ENCODE measurements around the gene SREBF1.
A peak's percentile ranks its signal among the peaks of the same experiment; 100 is the strongest.

The SREBF1 gene

GRCh38 chr17:17836818-17837379 is at the start of gene SREBF1:
SREBF1 (minus strand) TSS chr17:17836986; CDS start chr17:17836817, 169 bp downstream.
- DNase-seq (ENCODE audit: low read depth in 2 of 2) = peak; percentile 34 to 40

DNA sequence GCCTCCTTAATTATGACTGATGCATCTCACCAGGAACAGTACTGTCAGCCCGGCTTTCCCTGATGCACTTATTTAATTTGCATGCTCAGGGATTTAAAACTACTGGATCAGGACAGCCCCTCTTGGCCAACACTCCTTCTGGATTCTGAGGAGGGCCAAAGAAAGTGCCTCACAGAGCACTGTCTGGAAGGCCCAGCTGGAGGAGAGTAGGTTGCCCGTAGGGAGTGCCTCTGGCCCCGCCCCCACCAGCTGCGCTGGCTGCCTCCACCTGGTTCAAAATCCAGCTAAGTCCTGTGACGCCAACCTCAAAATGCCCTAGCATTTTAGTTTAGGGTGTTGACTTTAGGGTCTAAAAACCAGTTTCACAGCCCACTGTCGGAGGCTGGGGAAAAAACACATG is 49.4 kb upstream of the SREBF1 start:
- DNase-seq (ENCODE audit: low read depth in 2 of 2) = no peak

DNA sequence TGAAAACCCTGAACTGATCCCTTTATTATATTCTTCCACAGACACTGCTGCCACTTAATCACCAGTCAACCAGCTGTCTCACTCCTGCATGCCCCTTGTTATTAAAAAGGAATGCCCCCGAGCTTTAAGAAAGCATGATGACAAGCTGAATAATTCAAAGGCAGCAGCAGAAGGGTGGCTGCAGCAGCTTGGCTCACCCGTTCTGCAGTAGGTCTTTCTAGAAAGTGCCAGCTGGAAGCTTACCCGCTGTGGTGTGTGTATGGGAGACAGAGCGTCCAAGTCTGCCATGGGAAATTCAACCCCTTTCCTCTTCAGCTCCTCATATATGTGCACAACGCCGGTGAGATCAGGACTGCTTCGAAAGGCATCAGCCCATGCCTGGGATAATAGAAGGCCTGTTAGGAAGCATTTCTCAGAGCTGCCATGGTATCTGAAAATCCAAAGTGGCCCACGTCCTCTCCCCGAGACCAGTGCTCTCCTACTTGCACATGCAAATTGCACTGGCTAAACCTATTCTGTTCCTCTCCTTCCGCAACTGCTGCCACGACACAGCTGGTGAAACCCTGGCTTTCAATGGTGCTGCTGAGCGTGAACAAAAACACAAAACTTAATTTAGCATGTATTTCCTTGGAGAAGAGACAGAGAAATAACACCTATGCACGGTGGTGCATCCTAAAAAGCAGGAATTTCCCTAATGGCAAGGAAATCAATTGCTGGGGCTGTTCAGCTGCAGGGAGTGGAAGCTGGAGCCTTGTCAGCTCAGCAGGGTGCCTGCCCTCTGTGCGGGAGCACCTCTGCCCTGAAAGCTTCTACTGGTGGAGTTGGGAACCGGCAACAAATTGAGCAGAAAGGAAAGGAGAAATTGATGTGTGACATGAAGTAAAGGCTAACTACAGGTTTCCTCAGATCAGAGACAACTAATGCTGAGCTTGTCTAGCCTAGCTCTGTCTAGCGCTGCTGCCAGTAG is 47.9 kb upstream of the SREBF1 start:
- no peak for DNase-seq (ENCODE audit: low read depth in 2 of 2)

DNA sequence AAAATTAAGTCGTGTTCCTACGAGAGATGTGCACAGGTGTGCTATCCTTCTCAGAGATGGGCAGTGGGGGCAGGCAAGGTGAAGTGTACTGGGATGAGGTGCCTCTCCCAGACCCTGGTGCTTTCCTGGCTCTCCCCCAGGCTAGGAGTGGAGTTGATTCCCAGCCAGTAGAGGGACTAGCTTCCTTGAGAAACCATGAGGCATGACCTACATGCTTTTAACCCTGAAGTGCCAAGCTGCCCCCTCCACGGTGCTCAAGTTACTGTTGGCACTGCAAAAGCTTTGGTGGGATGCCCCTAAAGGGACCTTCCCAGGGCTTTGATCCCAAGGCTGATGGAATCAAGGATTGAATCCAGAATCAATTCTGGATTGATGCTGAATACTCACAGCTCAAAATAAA is 47.0 kb upstream of the SREBF1 start:
- no peak for DNase-seq (ENCODE audit: low read depth in 2 of 2)

- DNase-seq (ENCODE audit: low read depth in 2 of 2) = no peak
Measured at GRCh38 chr17:17882082-17882581, 45.3 kb upstream of the SREBF1 start.

DNA sequence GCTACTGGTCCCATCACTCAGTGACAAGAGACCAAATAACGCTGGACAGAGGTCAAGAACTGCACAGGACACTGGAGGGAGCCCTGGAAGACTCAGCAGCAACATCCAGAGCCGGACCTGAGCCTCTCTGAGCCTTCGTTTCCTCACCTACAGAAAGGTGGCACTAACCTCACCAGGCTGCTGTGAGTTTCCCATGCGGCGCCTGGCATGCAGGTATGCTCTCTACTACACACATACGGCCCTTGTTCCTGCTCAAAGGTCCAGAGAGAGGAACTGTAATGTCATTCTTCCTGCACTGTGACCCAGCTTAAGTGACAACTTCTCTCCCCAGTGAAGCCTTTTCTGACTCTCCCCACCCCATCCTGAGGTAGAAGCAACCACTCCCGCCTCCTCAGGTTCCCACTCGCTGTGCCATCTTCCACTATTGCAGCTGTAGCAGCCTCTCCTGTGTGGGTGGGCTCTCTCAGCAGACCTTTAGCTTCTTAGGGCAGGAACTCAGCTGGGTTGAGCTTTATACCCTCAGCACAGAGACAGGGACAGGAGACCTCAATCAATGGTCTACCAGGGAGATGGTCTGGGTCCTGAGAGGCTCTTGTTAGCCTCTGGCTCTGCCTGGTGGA is 43.9 kb upstream of the SREBF1 start:
- DNase-seq (ENCODE audit: low read depth in 2 of 2) = no peak

GRCh38 chr17:17877529-17878358 is 41.0 kb upstream of the SREBF1 start:
- DNase-seq (ENCODE audit: low read depth in 2 of 2) = no peak

DNA sequence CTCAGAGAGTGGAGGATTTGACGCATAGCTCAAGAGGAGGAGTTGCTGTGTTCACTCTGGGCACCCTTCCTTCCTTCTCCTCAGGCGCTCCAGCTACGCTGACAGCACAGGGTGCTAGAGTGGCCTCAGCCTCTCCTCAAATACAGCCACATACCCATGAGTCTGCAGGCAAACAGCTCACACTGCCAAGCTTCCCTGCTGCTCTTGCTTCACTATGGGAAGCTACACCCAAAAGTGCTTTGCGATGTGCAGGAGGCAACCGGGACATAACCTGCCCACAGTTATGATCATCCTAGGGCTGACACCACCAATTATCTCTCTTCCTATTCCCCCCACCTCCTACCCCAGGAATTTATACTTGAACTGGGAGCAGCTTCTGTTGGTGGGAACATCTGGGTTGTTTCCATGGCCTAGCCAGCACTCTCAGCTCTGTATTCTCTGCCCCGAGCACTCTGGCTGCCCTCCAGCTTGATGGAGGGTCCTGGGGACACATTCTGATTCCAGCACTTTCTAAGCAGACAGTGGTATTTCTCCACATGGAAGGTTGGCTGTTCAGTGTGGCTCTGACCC is 40.3 kb upstream of the SREBF1 start:
- no peak for DNase-seq (ENCODE audit: low read depth in 2 of 2)

DNA sequence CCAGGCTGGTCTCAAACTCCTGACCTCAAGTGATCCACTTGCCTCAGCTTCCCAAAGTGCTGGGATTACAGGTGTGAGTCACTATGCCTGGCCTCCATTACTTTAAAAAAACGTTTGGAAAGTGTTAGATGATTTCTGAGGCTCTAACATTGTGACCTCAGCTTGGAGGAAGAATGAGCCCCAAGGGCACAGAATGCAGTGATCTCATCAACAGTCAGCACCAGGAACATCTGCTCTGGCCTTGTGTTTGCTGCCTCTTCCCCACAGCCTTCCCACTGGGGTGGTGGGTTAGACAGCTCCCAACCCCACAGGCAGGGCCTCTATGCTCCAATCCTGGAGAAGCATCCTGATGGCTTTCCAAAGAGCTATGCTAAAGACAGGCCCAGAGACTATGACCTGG is 37.7 kb upstream of the SREBF1 start:
- no peak for DNase-seq (ENCODE audit: low read depth in 2 of 2)

DNA sequence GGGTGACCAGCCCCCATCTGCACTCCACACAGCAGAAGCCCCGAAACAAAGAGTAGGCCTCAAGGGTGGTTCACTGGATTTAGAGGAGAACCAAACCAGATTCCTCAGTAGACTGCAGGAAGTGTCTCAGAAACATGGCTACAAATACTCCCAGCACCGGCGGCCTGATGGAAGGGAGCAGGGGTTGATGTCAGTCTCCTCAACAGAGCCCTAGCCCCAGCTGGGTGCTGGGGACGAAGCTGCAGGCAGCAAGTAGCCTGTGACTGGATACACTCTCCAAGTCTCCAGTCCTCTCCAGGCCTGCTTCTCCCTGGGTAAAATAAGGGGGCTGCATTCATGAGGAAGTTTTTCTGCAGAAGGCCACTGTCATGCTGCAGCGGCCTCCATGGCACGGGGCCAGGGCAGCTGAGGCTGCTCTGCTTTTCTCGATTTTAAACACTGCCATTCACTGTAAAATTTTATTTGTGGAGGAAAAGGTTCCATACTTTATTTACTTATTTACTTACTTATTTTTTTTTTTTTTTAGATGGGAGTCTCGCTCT is 36.7 kb upstream of the SREBF1 start:
- DNase-seq (ENCODE audit: low read depth in 2 of 2) = no peak

- no peak for DNase-seq (ENCODE audit: low read depth in 2 of 2)
Measured at GRCh38 chr17:17872547-17873345, 36.0 kb upstream of the SREBF1 start.

GRCh38 chr17:17871913-17872312 is 35.1 kb upstream of the SREBF1 start:
- DNase-seq (ENCODE audit: low read depth in 2 of 2) = no peak

DNA sequence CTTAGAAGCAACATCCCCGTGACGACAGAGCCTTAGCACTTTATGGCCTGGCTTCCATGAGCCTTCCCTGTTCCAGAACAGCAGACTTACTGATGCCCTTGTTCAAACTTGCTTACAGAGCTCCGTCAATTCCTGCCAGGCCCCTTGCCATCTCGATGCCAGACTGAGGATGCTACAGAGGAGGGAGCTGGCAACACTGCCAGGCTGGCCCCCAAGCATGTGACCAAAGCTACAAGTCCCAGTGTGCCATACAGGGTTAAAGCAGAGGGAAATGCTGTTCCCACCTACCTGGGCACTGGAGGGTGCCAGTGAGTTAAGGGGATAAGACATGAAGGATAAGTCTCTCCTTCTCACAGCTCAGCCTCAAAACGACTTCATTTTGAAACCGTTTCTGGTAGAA is 33.5 kb upstream of the SREBF1 start:
- no peak for DNase-seq (ENCODE audit: low read depth in 2 of 2)

GRCh38 chr17:17868641-17869522 is 32.1 kb upstream of the SREBF1 start:
- no peak for DNase-seq (ENCODE audit: low read depth in 2 of 2)

DNA sequence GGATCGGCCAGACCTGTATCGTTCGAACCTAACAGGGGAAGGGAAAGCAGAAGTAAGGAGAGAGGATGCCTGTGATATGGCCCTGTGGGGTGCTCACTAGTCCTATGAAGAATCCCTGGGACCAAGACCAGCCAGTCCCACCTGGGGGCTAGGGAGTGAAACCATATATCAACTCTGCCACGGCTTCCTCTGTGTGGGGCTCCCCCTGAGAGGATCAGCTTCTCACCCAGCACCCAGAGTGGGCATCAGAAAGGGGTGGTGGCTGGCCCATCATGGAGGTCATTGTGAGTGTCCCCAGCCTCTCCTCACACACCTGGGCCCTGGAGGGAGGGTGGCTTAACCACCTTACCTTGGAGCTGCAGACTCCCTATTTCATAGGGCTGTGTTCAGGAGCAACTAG is 30.1 kb upstream of the SREBF1 start:
- DNase-seq (ENCODE audit: low read depth in 2 of 2) = no peak

DNA sequence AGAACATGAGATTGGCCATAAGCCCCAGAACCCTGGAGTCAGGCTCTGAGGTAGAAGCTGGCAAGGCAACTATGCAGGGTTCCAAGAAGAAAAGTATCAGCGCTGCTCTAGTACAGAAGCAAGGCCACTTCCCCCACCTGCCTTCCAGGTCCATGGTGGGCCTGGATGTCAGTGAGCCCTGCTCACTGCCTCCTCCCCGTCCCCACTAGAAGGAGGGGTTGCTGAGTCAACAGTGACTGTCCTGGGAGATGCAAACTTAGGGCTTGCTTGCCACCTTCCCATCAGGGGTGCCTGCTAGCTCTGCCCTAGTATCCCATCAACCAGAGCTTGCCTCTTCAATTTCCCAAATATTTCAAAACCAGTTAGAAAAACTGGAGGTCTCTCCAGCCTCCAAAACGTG is 29.6 kb upstream of the SREBF1 start:
- no peak for DNase-seq (ENCODE audit: low read depth in 2 of 2)

DNA sequence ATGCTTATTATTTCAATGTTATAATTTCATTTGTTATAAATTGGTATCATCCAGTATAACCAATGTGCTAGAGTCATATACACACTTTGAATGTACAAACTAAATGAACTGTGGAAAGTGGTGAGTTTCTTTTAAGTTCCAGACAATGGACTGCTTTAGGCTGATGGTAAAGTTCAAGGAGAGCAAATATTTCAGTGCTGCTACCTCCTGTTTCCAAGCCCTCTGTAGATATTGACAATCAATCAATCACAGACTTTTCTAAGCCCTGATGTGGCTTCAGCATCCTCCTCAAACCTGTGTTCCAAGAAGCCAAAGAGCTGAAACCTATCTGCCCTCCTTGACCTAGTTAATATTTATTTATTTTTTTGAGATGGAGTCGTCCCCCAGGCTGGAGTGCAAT is 28.2 kb upstream of the SREBF1 start:
- no peak for DNase-seq (ENCODE audit: low read depth in 2 of 2)

GRCh38 chr17:17860766-17861107 is 24.0 kb upstream of the SREBF1 start:
- no peak for DNase-seq (ENCODE audit: low read depth in 2 of 2)

All from stimulated activated CD8-positive, alpha-beta memory T cell treated with anti-CD3 and anti-CD28 coated beads, Interleukin-15, amount 100 ng/mL, for 4 hours (primary cell).